OCI-LY1 (cell line): ENCODE results near the gene CHST11.

Source experiments
- H2AFZ ChIP-seq: fragments of 200-600 bp; sonication (generic), shearing (Covaris generic); 2 replicates; pipeline ENCODE4 v1.6.0; 2014; ENCODE audit warnings: antibody characterized with exemption, mild to moderate bottlenecking, low read length
- H3F3A ChIP-seq: fragments of 200-600 bp; sonication (generic), shearing (Covaris generic); 2 replicates; pipeline ENCODE4 v1.6.0; 2014; ENCODE audit warnings: mild to moderate bottlenecking, antibody characterized with exemption, low read length, moderate library complexity; ENCODE audit not compliant: insufficient read depth
- H3K27ac ChIP-seq: fragments of 200-600 bp; sonication (generic); 2 replicates; pipeline ENCODE4 v1.5.1; 2014; ENCODE audit warnings: low read length, mixed run types, mild to moderate bottlenecking, low read depth; ENCODE audit not compliant: poor library complexity, severe bottlenecking
- H3K27me3 ChIP-seq: fragments of 200-600 bp; sonication (generic); 2 replicates; pipeline ENCODE4 v1.6.0; 2014; ENCODE audit warnings: antibody characterized with exemption, mild to moderate bottlenecking, low read length, moderate library complexity; ENCODE audit not compliant: insufficient read depth
- H3K36me3 ChIP-seq: fragments of 200-600 bp; sonication (generic); 2 replicates; pipeline ENCODE4 v1.6.1; 2014; ENCODE audit warnings: mild to moderate bottlenecking, antibody characterized with exemption, low read length, moderate library complexity, mixed read lengths; ENCODE audit not compliant: insufficient read depth
- H3K4me1 ChIP-seq: fragments of 200-600 bp; sonication (generic); 2 replicates; pipeline ENCODE4 v1.5.1; 2014; ENCODE audit warnings: mild to moderate bottlenecking, low read length, moderate library complexity; ENCODE audit not compliant: insufficient read depth, severe bottlenecking
- H3K4me2 ChIP-seq: fragments of 200-600 bp; sonication (generic), shearing (Covaris generic); 2 replicates; pipeline ENCODE4 v1.6.1; 2014; ENCODE audit warnings: low read length
- H3K4me3 ChIP-seq: fragments of 200-600 bp; sonication (generic); 2 replicates; pipeline ENCODE4 v1.5.1; 2014; ENCODE audit warnings: low read length, low read depth, mild to moderate bottlenecking, mixed read lengths; ENCODE audit not compliant: poor library complexity, severe bottlenecking
- H3K79me2 ChIP-seq: fragments of 200-600 bp; shearing (Covaris generic); 2 replicates; pipeline ENCODE4 v1.6.1; 2016; ENCODE audit warnings: mixed run types, low read length, mixed read lengths; ENCODE audit not compliant: insufficient read depth
- H3K9ac ChIP-seq: fragments of 200-600 bp; sonication (generic), shearing (Covaris generic); 2 replicates; pipeline ENCODE4 v1.6.1; 2014; ENCODE audit warnings: mild to moderate bottlenecking, low read length, mixed read lengths
- H3K9me2 ChIP-seq: fragments of 200-600 bp; sonication (generic), shearing (Covaris generic); 2 replicates; pipeline ENCODE4 v1.6.1; 2014; ENCODE audit warnings: low read depth, mild to moderate bottlenecking, low read length, mixed read lengths
- H3K9me3 ChIP-seq: fragments of 200-600 bp; shearing (Covaris generic); 2 replicates; pipeline ENCODE4 v1.6.1; 2014; ENCODE audit warnings: low read length, mixed read lengths
- H4K20me1 ChIP-seq: fragments of 200-600 bp; sonication (generic), shearing (Covaris generic); 2 replicates; pipeline ENCODE4 v1.6.0; 2016; ENCODE audit warnings: mild to moderate bottlenecking, low read length; ENCODE audit not compliant: insufficient read depth
- EZH2 ChIP-seq: fragments of 200-600 bp; sonication (generic), shearing (Covaris generic); IDR thresholded peaks from 2 replicates; pipeline ENCODE4 v1.8.0; 2017; ENCODE audit warnings: borderline replicate concordance, mixed run types, mild to moderate bottlenecking, antibody characterized with exemption, low read length, moderate library complexity, mixed read lengths
- TF ChIP-seq, protein P1 (sequence below): fragments of 200-600 bp; sonication (generic), shearing (Covaris generic); IDR thresholded peaks from 2 replicates; pipeline ENCODE4 v1.5.1; 2017; ENCODE audit warnings: mild to moderate bottlenecking, antibody characterized with exemption, low read length, moderate library complexity, mixed read lengths

Gene CHST11

DNA sequence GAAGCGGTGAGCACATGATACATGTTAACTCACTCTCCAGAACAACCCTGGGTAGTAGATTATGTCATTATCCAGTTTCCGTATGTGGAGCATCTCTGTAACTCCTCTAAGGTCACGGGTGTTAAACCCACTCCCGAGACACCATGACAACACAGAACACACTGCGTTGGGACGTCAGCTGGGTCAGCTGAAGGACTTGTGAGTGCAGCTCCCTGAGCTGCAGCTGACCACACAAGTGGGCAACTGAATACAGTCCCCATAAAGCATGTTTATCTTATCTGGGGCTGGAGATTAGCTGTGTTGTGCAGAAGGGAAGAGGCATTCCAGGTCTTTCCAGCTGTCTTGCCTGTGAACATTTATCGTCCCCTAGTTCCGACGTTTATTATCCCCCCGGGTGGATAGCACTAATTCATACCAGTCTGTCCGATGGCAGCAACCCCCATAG lies 211.5 kb downstream of the CHST11 start:
- no peak overlapping the region for H3K27ac ChIP-seq
- no peaks in the 10 kb centered on the region for H4K20me1 ChIP-seq
- no peaks in the 10 kb centered on the region for H3F3A ChIP-seq
- H3K9me2 ChIP-seq: no peaks in the 10 kb centered on the region
- no peak overlapping the region for H2AFZ ChIP-seq
- no peaks in the 10 kb centered on the region for H3K36me3 ChIP-seq
- no peak overlapping the region for H3K4me3 ChIP-seq
- H3K9ac ChIP-seq: no peak overlapping the region
- TF ChIP-seq EZH2: no peak
- TF ChIP-seq, protein P1, sequence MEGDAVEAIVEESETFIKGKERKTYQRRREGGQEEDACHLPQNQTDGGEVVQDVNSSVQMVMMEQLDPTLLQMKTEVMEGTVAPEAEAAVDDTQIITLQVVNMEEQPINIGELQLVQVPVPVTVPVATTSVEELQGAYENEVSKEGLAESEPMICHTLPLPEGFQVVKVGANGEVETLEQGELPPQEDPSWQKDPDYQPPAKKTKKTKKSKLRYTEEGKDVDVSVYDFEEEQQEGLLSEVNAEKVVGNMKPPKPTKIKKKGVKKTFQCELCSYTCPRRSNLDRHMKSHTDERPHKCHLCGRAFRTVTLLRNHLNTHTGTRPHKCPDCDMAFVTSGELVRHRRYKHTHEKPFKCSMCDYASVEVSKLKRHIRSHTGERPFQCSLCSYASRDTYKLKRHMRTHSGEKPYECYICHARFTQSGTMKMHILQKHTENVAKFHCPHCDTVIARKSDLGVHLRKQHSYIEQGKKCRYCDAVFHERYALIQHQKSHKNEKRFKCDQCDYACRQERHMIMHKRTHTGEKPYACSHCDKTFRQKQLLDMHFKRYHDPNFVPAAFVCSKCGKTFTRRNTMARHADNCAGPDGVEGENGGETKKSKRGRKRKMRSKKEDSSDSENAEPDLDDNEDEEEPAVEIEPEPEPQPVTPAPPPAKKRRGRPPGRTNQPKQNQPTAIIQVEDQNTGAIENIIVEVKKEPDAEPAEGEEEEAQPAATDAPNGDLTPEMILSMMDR: no peak
- no peaks in the 10 kb centered on the region for H3K9me3 ChIP-seq
- H3K79me2 ChIP-seq: no peaks in the 10 kb centered on the region
- no peaks in the 10 kb centered on the region for H3K27me3 ChIP-seq
- H3K4me1 ChIP-seq: peaks cover 39% of the 10 kb centered on the region
- H3K4me2 ChIP-seq: no peak overlapping the region

DNA sequence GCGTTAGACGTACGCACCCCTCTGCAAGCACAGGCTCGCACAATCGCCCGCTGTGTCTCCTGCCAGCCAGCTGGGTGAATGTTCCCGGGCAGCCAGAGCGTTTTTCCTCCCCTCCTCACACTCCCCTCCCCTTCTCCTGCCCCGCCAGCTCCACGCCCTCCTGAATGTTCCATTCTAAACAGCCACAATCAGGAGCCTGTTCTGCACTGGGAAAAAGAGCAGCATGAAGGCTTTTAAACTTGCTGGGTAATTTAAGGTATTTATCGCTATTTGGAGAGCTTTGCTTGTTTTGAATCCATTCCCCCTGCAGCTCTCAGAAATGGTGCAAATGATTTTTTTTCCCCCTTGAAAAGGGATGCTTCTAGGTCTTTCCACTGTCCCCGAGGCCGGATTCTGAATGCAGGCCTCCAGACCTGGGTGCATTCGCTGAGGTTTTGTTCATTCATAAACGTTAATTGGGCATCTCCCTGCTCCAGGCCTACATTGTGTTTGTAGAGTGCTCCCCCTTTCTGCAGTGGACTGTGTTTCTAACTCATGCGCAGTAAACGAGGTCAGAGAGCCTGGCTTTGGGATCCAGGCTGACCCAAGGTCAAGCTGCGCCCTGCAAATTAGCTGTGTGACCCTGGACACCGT lies 212.5 kb downstream of the CHST11 start:
- Histone ChIP-seq H3K4me2 (no peak overlapping the region), H3K4me3 (no peak overlapping the region), H3K9me3 (no peaks in the 10 kb centered on the region), H3K9me2 (no peaks in the 10 kb centered on the region), H3K79me2 (no peaks in the 10 kb centered on the region), H3K4me1 (peaks cover 39% of the 10 kb centered on the region), H2AFZ (no peak overlapping the region), H3K27ac (no peak overlapping the region), H4K20me1 (no peaks in the 10 kb centered on the region), H3F3A (no peaks in the 10 kb centered on the region), H3K36me3 (no peaks in the 10 kb centered on the region), H3K27me3 (no peaks in the 10 kb centered on the region), H3K9ac (no peak overlapping the region)
- TF ChIP-seq, protein P1: no peak
- TF ChIP-seq EZH2: no peak

DNA sequence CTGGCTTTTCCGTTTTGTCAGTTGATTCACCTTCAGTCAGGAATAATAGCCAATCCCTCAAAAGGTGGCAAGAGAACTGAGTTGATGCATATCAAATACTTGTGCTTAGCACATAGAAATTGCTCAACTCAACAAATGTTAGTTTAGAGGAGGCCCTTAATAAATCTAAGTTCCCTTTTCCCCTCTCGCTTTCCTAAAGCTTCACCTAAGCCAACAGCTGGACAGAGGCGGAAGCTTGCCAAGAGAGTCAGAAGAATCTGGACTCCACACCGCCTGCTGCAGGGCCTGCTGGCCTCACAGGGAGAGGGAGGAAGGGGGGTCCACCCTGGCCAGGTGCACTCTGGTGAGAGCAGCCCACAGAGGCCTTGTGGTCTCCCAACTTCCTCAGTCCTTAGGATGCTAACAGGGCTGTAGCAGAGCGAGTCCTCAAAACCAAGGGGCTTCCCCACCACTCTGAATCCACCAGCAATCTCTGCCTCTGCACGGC lies 213.1 kb downstream of the CHST11 start:
- H3K4me3 ChIP-seq: no peak overlapping the region
- no peak overlapping the region for H3K4me2 ChIP-seq
- TF ChIP-seq, protein P1: no peak
- no peak for TF ChIP-seq EZH2
- H3K36me3 ChIP-seq: no peaks in the 10 kb centered on the region
- no peaks in the 10 kb centered on the region for H4K20me1 ChIP-seq
- no peaks in the 10 kb centered on the region for H3F3A ChIP-seq
- no peaks in the 10 kb centered on the region for H3K27me3 ChIP-seq
- H3K4me1 ChIP-seq: peaks cover 39% of the 10 kb centered on the region
- H3K9me3 ChIP-seq: no peaks in the 10 kb centered on the region
- no peaks in the 10 kb centered on the region for H3K9me2 ChIP-seq
- no peaks in the 10 kb centered on the region for H3K79me2 ChIP-seq
- H3K9ac ChIP-seq: no peak overlapping the region
- no peak overlapping the region for H2AFZ ChIP-seq
- no peak overlapping the region for H3K27ac ChIP-seq
